GM18502 (cell line): Measurements from ENCODE around the gene PCNX3.

Source experiments
- ATAC-seq: cut with Tn5 transposase; IDR thresholded peaks from one replicate; pipeline ENCODE4 v1.9.1; 2021; ENCODE audit warnings: mild to moderate bottlenecking; ENCODE audit not compliant: unreplicated experiment, poor library complexity

Gene PCNX3

GRCh38 chr11:65596520-65596919 lies 19.1 kb upstream of the PCNX3 start:
- ATAC-seq: no peak

- ATAC-seq: no peak
Observed at GRCh38 chr11:65598258-65598699, 17.3 kb upstream of the PCNX3 start.

DNA sequence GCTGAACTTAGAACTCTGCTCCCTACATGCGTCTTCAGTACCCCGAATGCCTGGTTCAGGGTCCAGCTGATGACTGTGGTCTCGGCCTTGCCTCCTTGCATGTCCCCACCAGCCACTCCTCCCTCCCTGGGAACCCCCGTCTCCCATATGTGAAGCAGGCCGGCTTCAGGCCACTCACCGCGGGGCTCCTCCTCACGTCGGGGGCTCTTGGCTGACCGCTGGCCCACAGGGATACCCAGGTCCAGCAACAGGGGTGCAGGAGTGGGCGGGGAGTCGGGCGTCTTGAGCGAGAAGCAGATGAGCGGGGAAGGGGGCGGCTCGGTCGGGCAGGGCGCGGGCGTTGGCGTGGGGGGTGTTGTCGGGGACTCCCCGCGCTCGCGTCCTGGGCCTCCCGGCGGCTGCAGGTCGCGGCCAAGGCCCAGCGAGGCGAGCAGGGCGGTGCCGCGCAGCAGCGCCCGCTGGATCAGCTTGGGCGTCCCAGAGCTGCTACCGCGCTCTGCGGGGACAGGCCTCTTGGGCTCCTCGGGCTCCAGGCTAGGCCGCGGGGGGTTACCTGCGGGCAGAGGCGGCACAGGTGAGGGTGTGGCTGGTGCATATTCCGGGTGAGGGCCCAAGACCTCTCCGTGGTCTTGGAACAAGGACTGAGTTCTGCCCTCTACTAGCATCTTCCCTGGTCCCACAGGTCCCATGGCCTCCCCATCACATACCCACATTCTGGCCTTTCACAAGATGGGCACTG lies 16.2 kb upstream of the PCNX3 start:
- no peak for ATAC-seq

GRCh38 chr11:65599955-65600246 lies 15.7 kb upstream of the PCNX3 start:
- ATAC-seq: no peak

DNA sequence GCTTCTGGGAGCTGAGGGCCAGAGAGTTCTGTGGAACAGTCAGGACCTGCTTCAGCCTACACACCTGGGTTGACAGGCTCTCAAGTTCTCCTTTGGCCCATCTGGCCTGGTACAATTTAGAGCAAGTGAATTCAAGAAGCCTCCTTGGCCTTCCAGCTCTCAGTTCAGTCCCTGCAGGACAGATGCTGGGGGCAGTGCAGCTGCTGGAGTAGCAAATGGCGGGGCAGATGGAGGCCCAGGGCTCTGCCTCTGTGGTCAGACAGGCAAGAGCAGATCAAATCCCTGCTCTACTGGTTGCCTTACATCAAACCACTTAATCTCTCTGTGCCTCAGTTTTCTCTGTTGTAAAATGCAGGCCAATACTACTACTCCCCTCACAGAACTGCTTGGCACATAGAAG lies 11.3 kb upstream of the PCNX3 start:
- ATAC-seq: no peak

DNA sequence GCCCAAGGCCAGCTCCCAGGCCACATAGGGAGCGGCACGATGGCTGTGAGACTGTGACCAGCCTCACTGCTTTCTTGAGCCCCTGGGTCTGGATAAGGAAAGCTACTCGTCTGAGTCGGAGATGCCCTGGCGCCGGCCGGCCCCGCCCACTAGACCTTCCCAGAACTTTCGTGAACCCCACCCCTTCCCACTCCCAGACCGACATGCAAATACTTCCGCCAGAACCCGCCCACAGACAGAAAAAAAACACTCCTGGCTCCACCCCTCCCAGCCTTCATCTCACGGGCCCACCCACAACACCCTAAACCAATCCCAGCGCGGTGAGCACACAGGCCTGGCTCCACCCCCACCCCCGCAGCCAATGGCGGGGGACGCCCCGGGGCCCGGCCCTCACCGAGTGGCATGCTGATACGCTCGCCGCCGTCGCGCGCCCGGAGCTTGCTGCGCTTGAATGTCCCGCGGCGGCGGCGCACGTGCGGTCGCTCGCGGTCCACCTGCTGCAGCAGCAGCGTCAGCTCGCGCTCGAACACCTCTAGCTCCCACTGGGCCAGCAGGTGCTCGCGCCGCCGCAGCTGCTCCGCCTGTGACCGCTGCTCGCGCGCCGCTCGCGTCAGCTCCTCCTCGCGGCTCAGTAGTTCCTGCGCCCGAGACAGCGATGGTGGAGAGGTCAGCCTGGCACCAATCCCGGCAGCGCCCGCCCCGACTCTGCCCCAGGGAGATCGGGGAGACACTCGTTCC lies 8.5 kb upstream of the PCNX3 start:
- ATAC-seq: no peak

DNA sequence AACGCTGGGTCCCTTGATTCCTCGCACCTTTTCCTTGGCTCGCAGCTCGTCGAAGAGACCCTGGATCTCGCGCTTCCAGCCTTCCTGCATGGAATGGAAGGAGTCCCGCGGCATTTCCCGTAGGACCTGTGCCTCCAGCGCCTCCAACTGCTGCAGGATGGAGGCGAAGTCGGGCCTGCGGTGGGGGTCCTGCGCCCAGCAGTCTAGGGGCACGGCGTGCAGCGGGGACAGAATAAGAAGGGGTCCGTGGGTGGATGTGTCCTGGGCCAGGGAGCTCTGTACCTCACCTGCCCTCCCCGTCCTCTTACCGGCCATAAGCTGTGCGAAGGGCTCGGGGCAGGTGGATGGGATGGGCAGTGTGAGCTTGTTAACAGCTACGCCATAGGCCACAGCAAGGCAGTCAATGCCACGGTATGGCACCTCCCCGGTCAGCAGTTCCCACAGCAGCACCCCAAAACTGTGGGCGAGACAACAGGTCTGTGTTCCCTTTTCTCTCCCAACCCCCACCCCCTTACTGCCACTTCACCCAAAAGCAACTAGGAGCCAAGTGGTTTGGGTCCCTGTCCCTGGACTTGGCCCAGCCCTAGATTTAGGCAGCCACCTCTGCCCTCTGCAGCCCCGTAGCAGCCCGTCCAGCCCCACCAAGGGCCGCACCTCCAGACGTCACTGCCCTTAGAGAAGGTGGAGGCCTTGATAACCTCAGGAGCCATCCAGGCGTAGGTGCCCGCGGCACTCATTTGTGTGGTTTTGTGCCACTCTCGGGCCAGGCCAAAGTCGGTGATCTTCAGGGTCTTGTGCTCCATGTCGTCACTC lies 7.8 kb upstream of the PCNX3 start:
- ATAC-seq: no peak

DNA sequence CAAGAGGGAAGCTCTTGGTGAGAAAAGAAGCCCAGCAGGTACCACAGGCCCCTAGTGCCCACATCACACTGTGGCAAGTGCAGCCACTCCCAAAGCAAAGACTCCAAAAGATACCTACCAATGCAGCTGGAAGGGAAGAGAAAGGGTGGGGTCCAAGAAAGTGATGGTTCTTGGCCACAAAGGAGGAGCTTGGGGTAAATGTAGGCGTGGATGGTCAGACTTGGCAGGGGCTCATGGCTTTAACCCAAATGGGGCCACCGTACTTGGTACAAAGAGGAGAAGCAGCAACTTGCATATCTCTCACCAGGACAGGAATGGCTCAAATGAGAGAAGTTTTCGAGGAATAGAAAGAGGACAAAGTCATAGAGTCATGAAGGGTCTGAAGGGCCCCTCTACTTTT lies 6.3 kb upstream of the PCNX3 start:
- no peak for ATAC-seq

GRCh38 chr11:65609665-65610064 lies 5.9 kb upstream of the PCNX3 start:
- no peak for ATAC-seq

GRCh38 chr11:65610404-65610803 lies 5.2 kb upstream of the PCNX3 start:
- ATAC-seq: no peak

DNA sequence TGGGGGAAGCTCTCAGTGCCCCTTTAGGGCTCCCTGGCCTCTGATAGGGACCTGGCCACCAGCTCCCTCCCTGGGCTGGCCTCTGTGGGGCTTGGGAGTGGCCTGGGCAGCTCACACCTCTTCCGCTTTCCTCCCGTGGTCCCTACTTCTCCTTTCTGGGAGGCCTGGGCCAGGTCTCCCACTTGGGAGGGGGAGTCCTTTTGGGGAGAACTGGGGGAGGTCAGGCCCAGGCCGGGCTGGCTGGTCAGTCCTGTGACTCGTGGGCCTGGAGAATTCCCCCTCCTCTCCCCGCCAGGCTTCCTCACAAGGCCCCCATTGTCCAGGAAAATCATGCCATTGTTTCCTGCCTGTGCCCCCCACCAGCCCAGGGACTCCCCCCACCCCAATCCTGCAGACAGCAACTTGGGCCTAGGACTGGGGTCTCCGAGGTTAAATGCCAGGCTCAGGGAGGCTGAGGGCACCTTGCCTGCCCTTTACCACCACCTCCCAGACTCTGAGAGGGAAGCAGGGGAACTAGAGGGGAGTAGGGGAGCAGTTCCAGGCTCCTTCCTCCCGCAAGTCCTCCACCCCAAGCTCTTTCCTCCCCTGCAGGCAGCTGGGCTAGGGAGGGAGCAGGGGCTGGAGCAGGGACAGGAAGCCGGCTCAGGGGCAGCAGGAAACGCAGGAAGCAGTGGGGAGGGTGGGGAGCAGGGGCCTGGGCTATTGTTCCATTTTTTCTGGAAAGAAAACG lies 4.4 kb upstream of the PCNX3 start:
- no peak for ATAC-seq

- ATAC-seq: no peak
Observed at GRCh38 chr11:65611758-65612603, 3.6 kb upstream of the PCNX3 start.

- ATAC-seq: no peak
Observed at GRCh38 chr11:65612691-65613090, 2.9 kb upstream of the PCNX3 start.

DNA sequence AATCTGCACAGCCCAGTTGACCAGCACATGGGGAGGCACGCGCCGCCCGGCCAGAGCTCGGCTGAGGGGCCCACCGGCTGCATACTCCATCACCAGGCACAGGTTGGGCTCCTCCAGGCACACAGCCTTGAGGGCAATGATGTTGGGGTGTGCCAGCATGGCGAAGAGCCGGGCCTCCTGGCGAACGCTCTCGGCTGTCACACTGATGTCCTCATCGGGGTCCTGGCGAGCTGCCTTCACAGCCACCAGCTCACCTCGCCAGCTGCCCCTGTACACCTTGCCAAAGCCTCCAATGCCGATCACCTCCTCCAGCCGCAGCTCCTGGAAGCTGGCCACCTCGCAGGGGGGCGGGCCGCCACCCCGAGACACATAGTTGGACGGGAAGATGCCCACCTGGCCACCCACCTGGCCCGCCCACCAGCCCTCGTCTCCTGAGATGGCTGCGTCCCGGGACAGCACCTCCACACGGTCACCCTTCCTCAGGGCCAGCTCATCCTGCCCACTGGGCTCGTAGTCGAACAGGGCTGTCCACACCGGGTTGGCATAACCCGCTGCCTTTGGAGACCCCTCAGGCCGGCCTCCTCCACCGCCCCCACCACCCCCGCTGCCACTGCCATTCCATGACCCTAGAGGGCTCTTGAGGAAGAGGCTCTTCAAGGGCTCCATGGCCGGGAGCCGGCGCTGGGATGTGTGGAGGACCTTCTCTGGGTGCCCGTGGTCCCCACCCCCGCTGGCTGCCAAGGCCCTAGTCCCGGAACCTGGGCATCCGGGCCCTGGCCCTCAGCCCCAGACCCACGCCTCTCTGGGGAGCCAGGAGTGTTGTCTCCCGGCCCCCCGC lies 2.3 kb upstream of the PCNX3 start:
- no peak for ATAC-seq

DNA sequence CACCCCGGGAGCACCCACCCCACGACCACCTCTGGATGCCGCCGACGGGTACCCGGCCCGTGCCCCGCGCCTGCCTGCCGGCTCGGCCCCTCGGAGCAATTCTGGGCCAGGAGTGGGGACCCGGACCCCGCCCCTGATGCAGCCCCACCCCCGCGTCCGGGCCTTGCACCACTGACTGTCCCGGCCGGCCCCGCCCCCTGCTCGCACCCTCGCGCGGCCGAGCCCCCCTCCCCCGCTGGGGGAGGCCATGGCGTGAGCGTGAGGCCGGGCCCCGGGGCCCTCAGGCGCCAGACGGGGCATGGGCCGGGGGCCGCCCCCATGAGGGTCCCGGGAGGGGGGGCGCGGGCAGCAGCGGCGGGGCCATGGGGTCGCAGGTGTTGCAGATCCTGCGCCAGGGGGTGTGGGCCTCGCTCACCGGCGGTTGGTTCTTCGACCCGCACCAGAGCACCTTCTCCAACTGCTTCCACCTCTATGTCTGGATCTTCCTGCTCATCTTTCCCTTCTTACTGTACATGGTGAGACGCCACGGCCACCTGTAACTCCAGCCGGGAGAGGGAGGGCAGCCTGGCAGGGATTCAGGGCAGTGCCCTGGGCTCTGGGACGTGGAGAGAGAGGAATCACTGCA lies 486 bp downstream of the PCNX3 start:
- ATAC-seq: no peak

- ATAC-seq: no peak
Observed at GRCh38 chr11:65616575-65617001, 1.0 kb downstream of the PCNX3 start.

- no peak for ATAC-seq
Observed at GRCh38 chr11:65617136-65617850, 1.7 kb downstream of the PCNX3 start.
